Dermis blood vessel endothelial cell (primary cell): Measurements from ENCODE around the gene RNF26. TPM values are rescaled to one million over a fixed set of nuclear protein-coding genes. Genes with fewer than 3 reads are reported as not detected.

Experiments used
- total RNA-seq: library from RNA; depleted of rRNA; stranded (reverse); fragments of >200 nt; gene quantifications from 2 replicates; pipeline ENCODE4 v1.2.3, GENCODE V29; 2014

Gene RNF26
- total RNA-seq, 1 donor from 2014 or later: 3.2 TPM

Other genes with a start within 250 kb of the RNF26 start
- gene HMBS, start 249.6 kb upstream of the RNF26 start, total RNA-seq: 3.4 and 11.2 TPM in 2 replicates
- gene DPAGT1, start 232.7 kb upstream of the RNF26 start, total RNA-seq: 21.3 and 50.6 TPM in 2 replicates
- gene C2CD2L, start 227.2 kb upstream of the RNF26 start, total RNA-seq: 2.2 and 5.6 TPM in 2 replicates
- 14.8 and 19.2 TPM in 2 replicates for gene HINFP, start 212.9 kb upstream of the RNF26 start, total RNA-seq
- gene ABCG4, start 185.5 kb upstream of the RNF26 start, total RNA-seq: 0.05 and 0.17 TPM in 2 replicates
- gene NLRX1, start 165.8 kb upstream of the RNF26 start, total RNA-seq: 18.4 and 22.0 TPM in 2 replicates
- gene NHERF4, start 149.1 kb upstream of the RNF26 start, total RNA-seq: not detected in 2 replicates
- 13.8 and 22.8 TPM in 2 replicates for gene CBL, start 128.2 kb upstream of the RNF26 start, total RNA-seq
- gene MCAM, start 17.4 kb upstream of the RNF26 start, total RNA-seq: 1,172 and 1,718 TPM in 2 replicates
- 60.2 and 127 TPM in 2 replicates for gene C1QTNF5, start 6.4 kb downstream of the RNF26 start, total RNA-seq
- gene MFRP, start 12.2 kb downstream of the RNF26 start, total RNA-seq: not detected in 2 replicates
- gene USP2, start 47.2 kb downstream of the RNF26 start, total RNA-seq: 0.33 and 1.2 TPM in 2 replicates
- gene THY1, start 88.6 kb downstream of the RNF26 start, total RNA-seq: 0.28 and 1.0 TPM in 2 replicates